Large intestine (tissue), 3 donors: ENCODE data around the gene DUT. TPM values are rescaled to one million over a fixed set of nuclear protein-coding genes. Genes with fewer than 3 reads are reported as not detected.
"Not testable (repeated sequence)": the region's sequence is repeated elsewhere in the genome, so short reads cannot be mapped to it uniquely, and the experiment has no call there.

ENCODE experiments used
- DNase-seq, 2 donors: peaks; one replicate each; pipeline versions ENCODE4 v3.0.0 to v3.0.0-alpha.2; 2013
- H3K27ac ChIP-seq: one replicate; pipeline ENCODE4 v1.5.1; 2013; ENCODE audit warnings: low read length
- H3K27me3 ChIP-seq: 2 replicates; pipeline ENCODE4 v1.6.1; 2013; ENCODE audit warnings: low read length; ENCODE audit not compliant: control insufficient read depth, insufficient read depth
- H3K36me3 ChIP-seq: 2 replicates; pipeline ENCODE4 v1.6.1; 2013; ENCODE audit warnings: low read length; ENCODE audit not compliant: control insufficient read depth, insufficient read depth
- H3K4me1 ChIP-seq: one replicate; pipeline ENCODE4 v1.6.1; 2013; ENCODE audit warnings: low read length; ENCODE audit not compliant: control insufficient read depth, insufficient read depth
- H3K4me3 ChIP-seq: one replicate; pipeline ENCODE4 v1.5.1; 2013; ENCODE audit warnings: low read length
- H3K9me3 ChIP-seq: one replicate; pipeline ENCODE4 v1.6.1; 2013; ENCODE audit warnings: mild to moderate bottlenecking, low read depth, low read length, moderate library complexity; ENCODE audit not compliant: control insufficient read depth
- WGBS: methylation state at CpG from one replicate; pipeline ENCODE4 v1.1.5; 2013; ENCODE audit warnings: low lambda C conversion rate; ENCODE audit not compliant: insufficient coverage; 5-methylcytosine and 5-hydroxymethylcytosine counted together
- polyA plus RNA-seq: library from polyadenylated mRNA; unstranded; fragments of 120-200 nt; gene quantifications from one replicate; pipeline ENCODE4 v1.2.1, GENCODE V29; 2013

DUT gene
- polyA plus RNA-seq, 1 donor: 112 TPM

GRCh38 chr15:48323294-48323693 is 7.9 kb upstream of the DUT start:
- 100% methylated on average over 1 of the region's 7 CpGs for WGBS
- H3K4me3 ChIP-seq: no peak overlapping the region
- peaks cover 5% of the 10 kb centered on the region for H3K27me3 ChIP-seq
- H3K9me3 ChIP-seq: no peaks in the 10 kb centered on the region
- H3K36me3 ChIP-seq: no peaks in the 10 kb centered on the region
- no peak for DNase-seq
- no peak overlapping the region for H3K27ac ChIP-seq
- H3K4me1 ChIP-seq: no peaks in the 10 kb centered on the region

- peaks cover 5% of the 10 kb centered on the region for H3K27me3 ChIP-seq
- WGBS: no CpG with 5 or more reads among the region's 5 CpGs
- no peaks in the 10 kb centered on the region for H3K36me3 ChIP-seq
- H3K27ac ChIP-seq: no peak overlapping the region
- peaks cover 4% of the 10 kb centered on the region for H3K4me1 ChIP-seq
- H3K4me3 ChIP-seq: no peak overlapping the region
- DNase-seq: no peak
- H3K9me3 ChIP-seq: no peaks in the 10 kb centered on the region
Observed at GRCh38 chr15:48324949-48325348, 6.3 kb upstream of the DUT start.

GRCh38 chr15:48325400-48325799 is 5.8 kb upstream of the DUT start:
- H3K36me3 ChIP-seq: no peaks in the 10 kb centered on the region
- no peak overlapping the region for H3K27ac ChIP-seq
- no peaks in the 10 kb centered on the region for H3K9me3 ChIP-seq
- no peak overlapping the region for H3K4me3 ChIP-seq
- peaks cover 5% of the 10 kb centered on the region for H3K27me3 ChIP-seq
- H3K4me1 ChIP-seq: peaks cover 4% of the 10 kb centered on the region
- 70% methylated on average over 2 of the region's 5 CpGs for WGBS
- no peak for DNase-seq

GRCh38 chr15:48326180-48326579 is 5.0 kb upstream of the DUT start:
- H3K36me3 ChIP-seq, DNase-seq, H3K9me3 ChIP-seq, H3K4me3 ChIP-seq, H3K4me1 ChIP-seq, H3K27me3 ChIP-seq, H3K27ac ChIP-seq: not testable (repeated sequence)
- no CpG with 5 or more reads among the region's 6 CpGs for WGBS

- peaks cover 4% of the 10 kb centered on the region for H3K27me3 ChIP-seq
- peak overlapping the region; percentile 80 for H3K4me3 ChIP-seq
- H3K4me1 ChIP-seq: peaks cover 8% of the 10 kb centered on the region
- peaks cover 8% of the 10 kb centered on the region for H3K36me3 ChIP-seq
- WGBS: 0% methylated on average over 4 of the region's 11 CpGs
- H3K27ac ChIP-seq: peak overlapping the region; percentile 88
- DNase-seq: peak; percentile 42 to 83
- H3K9me3 ChIP-seq: no peaks in the 10 kb centered on the region
Observed at GRCh38 chr15:48330105-48330785, 984 bp upstream of the DUT start.

GRCh38 chr15:48331796-48332641 is 790 bp downstream of the DUT start:
- Histone ChIP-seq H3K4me3 (peak overlapping the region; percentile 80), H3K27ac (peak overlapping the region; percentile 88), H3K4me1 (peaks cover 8% of the 10 kb centered on the region), H3K9me3 (no peaks in the 10 kb centered on the region), H3K27me3 (peaks cover 2% of the 10 kb centered on the region), H3K36me3 (peaks cover 19% of the 10 kb centered on the region)
- no CpG with 5 or more reads among the region's 64 CpGs for WGBS
- peak; percentile 13 to 60 for DNase-seq

GRCh38 chr15:48332642-48333034 is 1.4 kb downstream of the DUT start:
- Histone ChIP-seq H3K36me3 (peaks cover 24% of the 10 kb centered on the region), H3K27me3 (peaks cover 2% of the 10 kb centered on the region), H3K4me1 (peaks cover 8% of the 10 kb centered on the region), H3K4me3 (peak overlapping the region; percentile 80), H3K9me3 (no peaks in the 10 kb centered on the region), H3K27ac (no peak overlapping the region)
- 41% methylated on average over 5 of the region's 9 CpGs for WGBS
- peak in 1 of 2 donors; percentile 22 for DNase-seq

GRCh38 chr15:48333540-48333939 is 2.3 kb downstream of the DUT start:
- peaks cover 8% of the 10 kb centered on the region for H3K4me1 ChIP-seq
- peak; percentile 23 to 62 for DNase-seq

GRCh38 chr15:48334260-48334659 is 3.0 kb downstream of the DUT start:
- Histone ChIP-seq H3K36me3 (peaks cover 32% of the 10 kb centered on the region), H3K9me3 (no peaks in the 10 kb centered on the region), H3K4me1 (peaks cover 8% of the 10 kb centered on the region), H3K27me3 (peaks cover 2% of the 10 kb centered on the region), H3K4me3 (no peak overlapping the region), H3K27ac (no peak overlapping the region)
- no CpG with 5 or more reads among the region's 2 CpGs for WGBS
- no peak for DNase-seq

More at GRCh38 chr15:48333540-48333939, 2.3 kb downstream of the DUT start:
- Histone ChIP-seq H3K36me3 (peaks cover 28% of the 10 kb centered on the region), H3K9me3 (no peaks in the 10 kb centered on the region), H3K4me3 (no peak overlapping the region), H3K27me3 (peaks cover 2% of the 10 kb centered on the region), H3K27ac (no peak overlapping the region)
- 0% methylated on average over 1 of the region's 4 CpGs for WGBS

- Histone ChIP-seq H3K9me3 (no peaks in the 10 kb centered on the region), H3K4me1 (peaks cover 4% of the 10 kb centered on the region), H3K36me3 (peaks cover 39% of the 10 kb centered on the region), H3K4me3 (no peak overlapping the region), H3K27ac (no peak overlapping the region), H3K27me3 (peaks cover 2% of the 10 kb centered on the region)
- WGBS: no CpG with 5 or more reads among the region's 2 CpGs
- DNase-seq: no peak
Observed at GRCh38 chr15:48336940-48337339, 5.7 kb downstream of the DUT start.
